HepG2 (cell line): ENCODE measurements around the gene NINL. TPM values are rescaled to one million over a fixed set of nuclear protein-coding genes. Genes with fewer than 3 reads are reported as not detected.

Experiments
- ATF7 ChIP-seq, 2 experiments: fragments of 450-650 bp in 1 of 2; sonication (generic) in 1 of 2; formaldehyde crosslinking in 1 of 2; IDR thresholded peaks; 2 replicates each; pipeline versions ENCODE4 v1.4.0 to v1.6.1; 2016 to 2020; ENCODE audit warnings: antibody characterized with exemption in 1 of 2, mild to moderate bottlenecking in 1 of 2, missing genetic modification reagents in 1 of 2
- GTF2F1 ChIP-seq: fragments of 150-350 bp; IDR thresholded peaks from 2 replicates; pipeline ENCODE4 v1.6.1; 2014; ENCODE audit warnings: low read length
- KMT2B ChIP-seq: IDR thresholded peaks from 2 replicates; pipeline ENCODE4 v1.6.1; 2016; ENCODE audit warnings: missing genetic modification reagents, missing compliant biosample characterization
- NFE2L2 ChIP-seq: fragments of 150-350 bp; IDR thresholded peaks from 2 replicates; pipeline ENCODE4 v1.6.1; 2014; ENCODE audit warnings: low read length
- NFYB ChIP-seq: sonication (generic); formaldehyde crosslinking; IDR thresholded peaks from 2 replicates; pipeline ENCODE4 v1.4.0; 2020; ENCODE audit warnings: missing genetic modification reagents
- NR2F1 ChIP-seq, 2 experiments: fragments of 450-650 bp in 1 of 2; formaldehyde crosslinking in 1 of 2; IDR thresholded peaks; 2 replicates each; pipeline versions ENCODE4 v1.5.0 to v1.6.1; 2016 to 2020; ENCODE audit warnings: mild to moderate bottlenecking in 1 of 2, missing compliant biosample characterization in 1 of 2, missing genetic modification reagents in 1 of 2, moderate library complexity in 1 of 2
- RBM39 ChIP-seq: fragments of 200-400 bp; formaldehyde crosslinking; IDR thresholded peaks from one replicate; pipeline ENCODE4 v1.6.1; 2018; ENCODE audit warnings: antibody characterized with exemption, mild to moderate bottlenecking, low read depth, low read length; ENCODE audit not compliant: poor library complexity, severe bottlenecking
- ZNF563 ChIP-seq: sonication (generic); formaldehyde crosslinking; IDR thresholded peaks from 2 replicates; pipeline ENCODE4 v1.8.0; 2022; ENCODE audit warnings: mild to moderate bottlenecking, moderate library complexity, missing genetic modification reagents
- ZNF569 ChIP-seq: sonication (generic); formaldehyde crosslinking; IDR thresholded peaks from 2 replicates; pipeline ENCODE4 v1.5.0; 2020; ENCODE audit warnings: mild to moderate bottlenecking, missing genetic modification reagents, moderate library complexity, borderline replicate concordance
- ZNF766 ChIP-seq: sonication (generic); formaldehyde crosslinking; IDR thresholded peaks from 2 replicates; pipeline ENCODE4 v1.5.0; 2020; ENCODE audit warnings: missing genetic modification reagents, borderline replicate concordance
- ZNF878 ChIP-seq: sonication (generic); formaldehyde crosslinking; IDR thresholded peaks from 2 replicates; pipeline ENCODE4 v1.8.1; 2023; ENCODE audit warnings: mild to moderate bottlenecking, missing genetic modification reagents, moderate library complexity
- polyA plus RNA-seq, 8 experiments: library from polyadenylated mRNA; depleted of rRNA in 3 of 8; stranded (reverse) in 7 of 8; unstranded in 1 of 8; fragments of >200 nt; fragmentation: Illumina TruSeq in 4 of 8; extraction: Trizol in 4 of 8; gene quantifications; 2 replicates each; pipeline versions ENCODE4 v1.2.1 to v1.2.3, GENCODE V29; 2011 to 2016; ENCODE audit warnings: low read depth in 4 of 8, missing spikeins in 1 of 8, mixed read lengths in 1 of 8; ENCODE audit not compliant: insufficient read depth in 1 of 8
- total RNA-seq, 5 experiments: library from RNA; depleted of rRNA; stranded (reverse); fragments of >200 nt; fragmentation: Illumina TruSeq; extraction: Trizol; gene quantifications; 2 replicates each; pipeline ENCODE4 v1.2.3, GENCODE V29; 2016; ENCODE audit warnings: low read depth in 1 of 5
- TF ChIP-seq, protein P1 (sequence below): sonication (generic); formaldehyde crosslinking; IDR thresholded peaks from 2 replicates; pipeline ENCODE4 v1.4.0; 2020; ENCODE audit warnings: missing genetic modification reagents
- TF ChIP-seq, protein P2 (sequence below): sonication (generic); formaldehyde crosslinking; IDR thresholded peaks from 2 replicates; pipeline ENCODE4 v1.4.0; 2020; ENCODE audit warnings: mild to moderate bottlenecking, low read depth, missing genetic modification reagents
- TF ChIP-seq, protein P3 (sequence below): sonication (generic); formaldehyde crosslinking; IDR thresholded peaks from 2 replicates; pipeline ENCODE4 v1.9.0; 2022; ENCODE audit warnings: missing genetic modification reagents, mild to moderate bottlenecking, borderline replicate concordance
- TF ChIP-seq, protein P4 (sequence below): sonication (generic); formaldehyde crosslinking; IDR thresholded peaks from 2 replicates; pipeline ENCODE4 v1.5.0; 2020; ENCODE audit warnings: mild to moderate bottlenecking, missing genetic modification reagents, borderline replicate concordance
- TF ChIP-seq, protein P5 (sequence below): sonication (generic); formaldehyde crosslinking; IDR thresholded peaks from 2 replicates; pipeline ENCODE4 v1.8.0; 2022; ENCODE audit warnings: missing genetic modification reagents, mild to moderate bottlenecking, moderate library complexity, borderline replicate concordance

Gene NINL
- total and polyA plus RNA-seq, 2 of the 13 experiments (the other 11 are each of a cell fraction or from before 2014, with no cell fraction given) = 32.3 to 34.3 TPM

DNA sequence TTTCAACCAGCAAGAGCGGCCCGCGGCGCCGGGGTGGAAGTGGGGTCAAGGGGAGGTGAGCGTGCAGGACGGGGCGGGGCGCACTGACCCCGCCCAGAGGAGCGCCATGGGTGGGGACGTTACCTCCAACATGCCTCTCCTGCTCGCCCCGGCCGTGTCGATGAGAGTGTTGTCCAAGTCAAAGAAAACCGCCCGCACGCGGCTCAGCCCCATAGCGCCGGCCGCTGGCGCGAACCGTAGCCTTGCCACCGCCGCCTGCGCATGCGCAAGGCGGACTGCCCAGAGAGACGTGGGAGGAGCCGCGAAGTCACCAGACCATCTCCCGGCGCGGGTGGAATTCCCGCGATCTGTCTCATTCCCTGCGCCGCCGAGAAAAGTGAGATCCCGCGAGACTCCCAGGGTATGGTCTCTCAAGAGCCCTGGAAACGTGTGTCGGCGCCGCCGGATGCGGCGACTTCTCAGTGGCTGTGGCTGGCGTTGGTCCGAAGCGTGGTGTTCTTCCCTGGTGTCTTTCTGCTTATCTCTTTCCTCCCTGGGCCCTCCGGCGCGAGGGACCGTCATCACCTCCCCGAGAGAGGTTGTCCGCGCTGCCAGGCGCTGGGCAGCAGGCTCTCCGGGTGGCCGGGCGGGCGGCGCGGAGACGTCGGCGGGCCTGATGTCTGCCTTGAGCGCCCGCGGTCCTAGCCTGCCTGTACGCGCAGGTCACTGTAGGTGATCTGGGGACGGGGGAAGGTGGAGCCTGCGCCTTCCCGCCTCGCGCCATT lies 38.6 kb upstream of the NINL start, which contains the start of gene NANP (continued):
- TF ChIP-seq ZNF878 (CRISPR knock-in tag) = peak; percentile 99
- TF ChIP-seq KMT2B = peak; percentile 94
- peak; percentile 90 for TF ChIP-seq ZNF766 (CRISPR knock-in tag)
- TF ChIP-seq RBM39 = peak; percentile 100
- TF ChIP-seq, protein P1, sequence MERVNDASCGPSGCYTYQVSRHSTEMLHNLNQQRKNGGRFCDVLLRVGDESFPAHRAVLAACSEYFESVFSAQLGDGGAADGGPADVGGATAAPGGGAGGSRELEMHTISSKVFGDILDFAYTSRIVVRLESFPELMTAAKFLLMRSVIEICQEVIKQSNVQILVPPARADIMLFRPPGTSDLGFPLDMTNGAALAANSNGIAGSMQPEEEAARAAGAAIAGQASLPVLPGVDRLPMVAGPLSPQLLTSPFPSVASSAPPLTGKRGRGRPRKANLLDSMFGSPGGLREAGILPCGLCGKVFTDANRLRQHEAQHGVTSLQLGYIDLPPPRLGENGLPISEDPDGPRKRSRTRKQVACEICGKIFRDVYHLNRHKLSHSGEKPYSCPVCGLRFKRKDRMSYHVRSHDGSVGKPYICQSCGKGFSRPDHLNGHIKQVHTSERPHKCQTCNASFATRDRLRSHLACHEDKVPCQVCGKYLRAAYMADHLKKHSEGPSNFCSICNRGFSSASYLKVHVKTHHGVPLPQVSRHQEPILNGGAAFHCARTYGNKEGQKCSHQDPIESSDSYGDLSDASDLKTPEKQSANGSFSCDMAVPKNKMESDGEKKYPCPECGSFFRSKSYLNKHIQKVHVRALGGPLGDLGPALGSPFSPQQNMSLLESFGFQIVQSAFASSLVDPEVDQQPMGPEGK (CRISPR knock-in tag) = peak; percentile 72
- TF ChIP-seq, protein P2, sequence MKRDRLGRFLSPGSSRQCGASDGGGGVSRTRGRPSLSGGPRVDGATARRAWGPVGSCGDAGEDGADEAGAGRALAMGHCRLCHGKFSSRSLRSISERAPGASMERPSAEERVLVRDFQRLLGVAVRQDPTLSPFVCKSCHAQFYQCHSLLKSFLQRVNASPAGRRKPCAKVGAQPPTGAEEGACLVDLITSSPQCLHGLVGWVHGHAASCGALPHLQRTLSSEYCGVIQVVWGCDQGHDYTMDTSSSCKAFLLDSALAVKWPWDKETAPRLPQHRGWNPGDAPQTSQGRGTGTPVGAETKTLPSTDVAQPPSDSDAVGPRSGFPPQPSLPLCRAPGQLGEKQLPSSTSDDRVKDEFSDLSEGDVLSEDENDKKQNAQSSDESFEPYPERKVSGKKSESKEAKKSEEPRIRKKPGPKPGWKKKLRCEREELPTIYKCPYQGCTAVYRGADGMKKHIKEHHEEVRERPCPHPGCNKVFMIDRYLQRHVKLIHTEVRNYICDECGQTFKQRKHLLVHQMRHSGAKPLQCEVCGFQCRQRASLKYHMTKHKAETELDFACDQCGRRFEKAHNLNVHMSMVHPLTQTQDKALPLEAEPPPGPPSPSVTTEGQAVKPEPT (CRISPR knock-in tag) = peak; percentile 95
- TF ChIP-seq GTF2F1 = peak; percentile 63; the same call in 1 of the 2 replicates
- TF ChIP-seq, protein P3, sequence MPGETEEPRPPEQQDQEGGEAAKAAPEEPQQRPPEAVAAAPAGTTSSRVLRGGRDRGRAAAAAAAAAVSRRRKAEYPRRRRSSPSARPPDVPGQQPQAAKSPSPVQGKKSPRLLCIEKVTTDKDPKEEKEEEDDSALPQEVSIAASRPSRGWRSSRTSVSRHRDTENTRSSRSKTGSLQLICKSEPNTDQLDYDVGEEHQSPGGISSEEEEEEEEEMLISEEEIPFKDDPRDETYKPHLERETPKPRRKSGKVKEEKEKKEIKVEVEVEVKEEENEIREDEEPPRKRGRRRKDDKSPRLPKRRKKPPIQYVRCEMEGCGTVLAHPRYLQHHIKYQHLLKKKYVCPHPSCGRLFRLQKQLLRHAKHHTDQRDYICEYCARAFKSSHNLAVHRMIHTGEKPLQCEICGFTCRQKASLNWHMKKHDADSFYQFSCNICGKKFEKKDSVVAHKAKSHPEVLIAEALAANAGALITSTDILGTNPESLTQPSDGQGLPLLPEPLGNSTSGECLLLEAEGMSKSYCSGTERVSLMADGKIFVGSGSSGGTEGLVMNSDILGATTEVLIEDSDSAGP = peak; percentile 97; the same call in 1 of the 2 replicates
- TF ChIP-seq NR2F1 (CRISPR knock-in tag; IDR thresholded peaks at IDR 0.05) = peak in 1 of 2 experiments; percentile 33; a peak in 2 of 4 replicates
- TF ChIP-seq, protein P4, sequence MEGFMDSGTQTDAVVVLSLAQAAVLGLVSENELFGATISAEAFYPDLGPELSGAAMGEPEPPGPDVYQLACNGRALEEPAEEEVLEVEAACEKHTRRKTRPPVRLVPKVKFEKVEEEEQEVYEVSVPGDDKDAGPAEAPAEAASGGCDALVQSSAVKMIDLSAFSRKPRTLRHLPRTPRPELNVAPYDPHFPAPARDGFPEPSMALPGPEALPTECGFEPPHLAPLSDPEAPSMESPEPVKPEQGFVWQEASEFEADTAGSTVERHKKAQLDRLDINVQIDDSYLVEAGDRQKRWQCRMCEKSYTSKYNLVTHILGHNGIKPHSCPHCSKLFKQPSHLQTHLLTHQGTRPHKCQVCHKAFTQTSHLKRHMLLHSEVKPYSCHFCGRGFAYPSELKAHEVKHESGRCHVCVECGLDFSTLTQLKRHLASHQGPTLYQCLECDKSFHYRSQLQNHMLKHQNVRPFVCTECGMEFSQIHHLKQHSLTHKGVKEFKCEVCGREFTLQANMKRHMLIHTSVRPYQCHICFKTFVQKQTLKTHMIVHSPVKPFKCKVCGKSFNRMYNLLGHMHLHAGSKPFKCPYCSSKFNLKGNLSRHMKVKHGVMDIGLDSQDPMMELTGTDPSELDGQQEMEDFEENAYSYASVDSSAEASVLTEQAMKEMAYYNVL = no peak; the same call in 1 of the 2 replicates
- no peak for TF ChIP-seq ZNF569 (CRISPR knock-in tag)
- TF ChIP-seq, protein P5, sequence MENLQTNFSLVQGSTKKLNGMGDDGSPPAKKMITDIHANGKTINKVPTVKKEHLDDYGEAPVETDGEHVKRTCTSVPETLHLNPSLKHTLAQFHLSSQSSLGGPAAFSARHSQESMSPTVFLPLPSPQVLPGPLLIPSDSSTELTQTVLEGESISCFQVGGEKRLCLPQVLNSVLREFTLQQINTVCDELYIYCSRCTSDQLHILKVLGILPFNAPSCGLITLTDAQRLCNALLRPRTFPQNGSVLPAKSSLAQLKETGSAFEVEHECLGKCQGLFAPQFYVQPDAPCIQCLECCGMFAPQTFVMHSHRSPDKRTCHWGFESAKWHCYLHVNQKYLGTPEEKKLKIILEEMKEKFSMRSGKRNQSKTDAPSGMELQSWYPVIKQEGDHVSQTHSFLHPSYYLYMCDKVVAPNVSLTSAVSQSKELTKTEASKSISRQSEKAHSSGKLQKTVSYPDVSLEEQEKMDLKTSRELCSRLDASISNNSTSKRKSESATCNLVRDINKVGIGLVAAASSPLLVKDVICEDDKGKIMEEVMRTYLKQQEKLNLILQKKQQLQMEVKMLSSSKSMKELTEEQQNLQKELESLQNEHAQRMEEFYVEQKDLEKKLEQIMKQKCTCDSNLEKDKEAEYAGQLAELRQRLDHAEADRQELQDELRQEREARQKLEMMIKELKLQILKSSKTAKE (CRISPR knock-in tag) = peak; percentile 84; the same call in 1 of the 2 replicates
- peak; percentile 98 for TF ChIP-seq ZNF563
- no peak for TF ChIP-seq NFE2L2
- no peak for TF ChIP-seq ATF7 (IDR thresholded peaks at IDR 0.05)
- TF ChIP-seq ATF7 (CRISPR knock-in tag; IDR thresholded peaks at IDR 0.05) = peak; percentile 74; the same call in 1 of the 2 replicates
- peak; percentile 46; the same call in 1 of the 2 replicates for TF ChIP-seq NFYB
